ENCODE data around the gene TFF1. TPM values are rescaled to one million over a fixed set of nuclear protein-coding genes. Genes with fewer than 3 reads are reported as not detected.

Gene TFF1
- total RNA-seq, 1 donor from 2014 or later, result not detected

DNA sequence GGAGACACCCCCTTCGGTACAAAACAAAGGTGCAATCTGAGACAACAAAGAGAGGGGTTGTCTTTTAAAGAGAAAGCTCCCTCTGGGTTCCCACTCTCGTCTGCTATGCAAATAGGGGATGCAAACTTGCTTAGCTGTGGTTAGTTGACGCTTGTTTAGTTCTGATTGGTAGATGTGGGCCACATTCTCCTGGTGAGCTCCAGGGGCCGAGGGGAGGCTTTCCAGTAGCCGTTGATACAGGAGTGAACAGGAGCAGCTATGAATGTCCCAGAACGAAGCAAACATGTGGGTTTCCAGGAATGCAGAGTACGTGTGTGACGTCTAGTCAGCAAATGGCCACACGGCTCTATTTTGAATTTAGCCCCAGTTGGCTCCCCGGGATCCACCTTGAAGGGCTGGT is 30.3 kb downstream of the TFF1 start:
- no peaks in the 10 kb centered on the region for H3K4me1 ChIP-seq
- no peak overlapping the region for H3K27ac ChIP-seq (replicated peaks)
- no peak overlapping the region for H3K4me3 ChIP-seq
- peaks cover 50% of the 10 kb centered on the region for H3K27me3 ChIP-seq (ENCODE audit: low read depth)
- intact Hi-C loops (cut with micrococcal nuclease), result no loop called here
- TF ChIP-seq, protein P1, sequence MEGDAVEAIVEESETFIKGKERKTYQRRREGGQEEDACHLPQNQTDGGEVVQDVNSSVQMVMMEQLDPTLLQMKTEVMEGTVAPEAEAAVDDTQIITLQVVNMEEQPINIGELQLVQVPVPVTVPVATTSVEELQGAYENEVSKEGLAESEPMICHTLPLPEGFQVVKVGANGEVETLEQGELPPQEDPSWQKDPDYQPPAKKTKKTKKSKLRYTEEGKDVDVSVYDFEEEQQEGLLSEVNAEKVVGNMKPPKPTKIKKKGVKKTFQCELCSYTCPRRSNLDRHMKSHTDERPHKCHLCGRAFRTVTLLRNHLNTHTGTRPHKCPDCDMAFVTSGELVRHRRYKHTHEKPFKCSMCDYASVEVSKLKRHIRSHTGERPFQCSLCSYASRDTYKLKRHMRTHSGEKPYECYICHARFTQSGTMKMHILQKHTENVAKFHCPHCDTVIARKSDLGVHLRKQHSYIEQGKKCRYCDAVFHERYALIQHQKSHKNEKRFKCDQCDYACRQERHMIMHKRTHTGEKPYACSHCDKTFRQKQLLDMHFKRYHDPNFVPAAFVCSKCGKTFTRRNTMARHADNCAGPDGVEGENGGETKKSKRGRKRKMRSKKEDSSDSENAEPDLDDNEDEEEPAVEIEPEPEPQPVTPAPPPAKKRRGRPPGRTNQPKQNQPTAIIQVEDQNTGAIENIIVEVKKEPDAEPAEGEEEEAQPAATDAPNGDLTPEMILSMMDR (IDR thresholded peaks at IDR 0.05; ENCODE audit: borderline replicate concordance), result no peak
- no peak for DNase-seq
- H3K9me3 ChIP-seq (replicated peaks), result peaks cover 12% of the 10 kb centered on the region
- H3K36me3 ChIP-seq, result no peaks in the 10 kb centered on the region

DNA sequence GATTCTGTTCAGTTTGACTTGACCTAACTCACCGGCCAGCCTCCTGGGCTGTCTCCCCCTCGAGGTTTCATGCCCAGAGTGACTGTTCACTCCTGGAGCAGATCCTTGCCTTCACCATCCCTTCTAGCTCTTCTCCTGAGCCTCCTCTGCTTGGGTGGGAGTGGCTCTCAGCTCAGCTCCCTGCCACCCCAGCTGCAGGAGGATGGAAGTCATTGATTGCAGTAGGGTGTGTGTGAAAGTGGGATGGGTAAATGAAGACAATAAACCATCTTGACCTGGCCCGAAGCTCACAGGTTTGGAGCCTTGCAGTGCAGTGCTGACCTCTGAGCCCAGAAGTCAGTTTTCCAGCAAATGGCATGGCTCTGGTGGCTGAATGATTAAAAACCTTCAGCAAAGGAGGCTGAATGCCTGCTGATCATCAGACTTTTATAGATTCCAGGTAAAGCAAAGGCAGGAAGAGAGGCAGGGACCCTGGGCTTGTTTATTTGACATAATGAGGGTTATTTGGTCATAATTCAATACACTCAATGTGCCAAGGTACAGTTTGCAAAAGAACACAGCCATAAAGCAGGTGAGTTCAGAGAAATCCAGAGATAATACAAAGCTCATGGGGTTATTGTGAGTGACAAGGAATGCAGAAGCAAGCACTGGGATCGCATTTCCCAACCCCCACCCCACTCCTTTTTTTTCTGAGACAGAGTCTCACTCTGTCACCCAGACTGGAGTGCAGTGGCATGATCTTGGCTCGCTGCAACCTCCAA is 33.6 kb downstream of the TFF1 start:
- Histone ChIP-seq H3K27ac (replicated peaks) (no peak overlapping the region), H3K4me3 (no peak overlapping the region), H3K27me3 (ENCODE audit: low read depth) (peaks cover 50% of the 10 kb centered on the region), H3K36me3 (no peaks in the 10 kb centered on the region), H3K4me1 (no peaks in the 10 kb centered on the region), H3K9me3 (replicated peaks) (peaks cover 26% of the 10 kb centered on the region)
- no peak for DNase-seq
- TF ChIP-seq, protein P1 (IDR thresholded peaks at IDR 0.05; ENCODE audit: borderline replicate concordance), result no peak
- intact Hi-C loops (cut with micrococcal nuclease), result no loop called here

DNA sequence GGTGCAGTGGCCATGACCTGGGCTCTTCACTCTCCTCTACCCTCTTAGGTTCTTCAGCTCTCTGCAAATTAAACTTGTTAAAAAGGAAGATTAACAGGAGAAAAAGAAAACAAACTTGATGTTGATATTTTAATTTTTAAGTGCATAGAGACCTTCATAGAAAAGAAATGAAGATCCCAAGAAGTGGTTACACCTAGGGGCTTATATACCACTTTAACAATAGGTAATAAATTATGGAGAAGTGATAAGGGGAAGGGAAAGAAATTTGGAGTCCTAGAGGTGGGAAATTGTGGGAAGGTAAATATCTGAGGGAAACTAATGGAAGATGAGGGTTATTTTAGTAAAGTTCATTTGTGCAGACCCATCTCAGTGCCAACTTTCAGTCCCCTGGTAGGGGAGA is 34.7 kb downstream of the TFF1 start:
- TF ChIP-seq, protein P1 (IDR thresholded peaks at IDR 0.05; ENCODE audit: borderline replicate concordance), result no peak
- no peaks in the 10 kb centered on the region for H3K4me1 ChIP-seq
- intact Hi-C loops (cut with micrococcal nuclease), result no loop called here
- no peak overlapping the region for H3K27ac ChIP-seq (replicated peaks)
- peaks cover 26% of the 10 kb centered on the region for H3K9me3 ChIP-seq (replicated peaks)
- H3K4me3 ChIP-seq, result no peak overlapping the region
- peaks cover 39% of the 10 kb centered on the region for H3K27me3 ChIP-seq (ENCODE audit: low read depth)
- no peaks in the 10 kb centered on the region for H3K36me3 ChIP-seq
- DNase-seq, result no peak

DNA sequence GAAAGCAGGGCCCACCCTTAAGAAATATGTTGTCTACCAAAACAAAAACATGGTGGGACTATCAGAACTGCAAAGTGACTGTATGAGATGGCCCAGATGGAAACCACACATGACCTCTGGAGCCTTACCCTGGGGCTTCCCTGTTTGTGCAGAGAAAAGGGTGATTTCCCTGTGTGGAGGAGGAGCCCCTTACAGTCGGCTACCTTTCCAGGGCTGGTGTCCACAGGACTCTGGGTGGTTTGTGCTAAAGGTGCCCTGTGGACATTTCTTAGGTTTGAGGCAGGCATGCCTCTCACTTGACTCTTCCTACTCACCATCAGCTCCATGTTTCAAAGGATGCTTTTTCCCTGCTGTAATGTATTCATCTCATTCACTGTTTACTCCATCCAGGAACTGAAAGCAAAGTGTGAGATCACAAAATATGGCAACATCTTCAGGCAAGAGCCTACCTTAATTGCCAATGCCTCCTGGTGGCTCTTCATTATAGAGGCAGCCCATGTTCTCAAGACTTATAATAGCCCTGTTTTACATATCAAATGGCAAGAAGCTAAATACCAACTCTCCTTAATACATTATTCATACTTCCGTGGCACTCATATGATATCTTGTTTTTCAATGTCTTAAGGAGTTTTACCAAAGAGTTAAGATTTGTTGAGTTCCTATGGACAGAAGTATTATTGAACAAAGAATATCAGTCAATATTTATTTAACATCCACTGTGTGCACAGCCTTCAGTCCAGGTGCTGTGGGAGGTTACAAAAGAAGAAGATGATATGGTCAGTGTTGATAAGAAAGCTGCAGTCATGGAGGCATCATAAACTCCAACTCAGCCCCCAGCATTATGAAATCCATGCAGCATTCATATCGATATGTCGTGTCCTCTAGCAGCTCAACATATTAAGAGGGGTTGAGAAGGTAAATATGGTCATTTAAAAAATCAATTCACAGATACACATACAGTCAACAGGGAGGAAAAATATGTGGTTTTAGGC is 35.7 kb downstream of the TFF1 start:
- peaks cover 29% of the 10 kb centered on the region for H3K9me3 ChIP-seq (replicated peaks)
- H3K4me1 ChIP-seq, result no peaks in the 10 kb centered on the region
- H3K27ac ChIP-seq (replicated peaks), result no peak overlapping the region
- H3K27me3 ChIP-seq (ENCODE audit: low read depth), result peaks cover 33% of the 10 kb centered on the region
- no peak overlapping the region for H3K4me3 ChIP-seq
- H3K36me3 ChIP-seq, result no peaks in the 10 kb centered on the region
- TF ChIP-seq, protein P1 (IDR thresholded peaks at IDR 0.05; ENCODE audit: borderline replicate concordance), result no peak
- intact Hi-C loops (cut with micrococcal nuclease), result no loop called here
- DNase-seq, result no peak

DNA sequence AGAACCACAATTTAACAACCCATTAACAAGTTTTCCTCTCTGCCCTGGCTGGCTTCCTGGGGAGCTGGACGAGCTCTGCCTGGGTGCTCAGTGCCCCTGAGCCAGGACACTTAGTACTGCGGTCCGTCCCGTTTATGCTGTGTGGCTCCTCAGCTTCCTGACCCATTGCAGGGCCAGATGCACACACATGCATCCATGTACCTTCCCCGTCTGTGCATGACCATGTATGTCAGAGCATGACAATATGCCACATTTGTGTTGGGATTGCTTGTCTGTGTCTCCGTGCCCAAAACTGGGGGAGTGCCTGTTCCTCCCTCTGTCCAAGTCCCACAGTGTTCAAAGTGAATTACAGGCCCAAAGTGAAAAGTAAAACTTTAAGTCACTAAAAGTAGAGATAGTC is 41.4 kb downstream of the TFF1 start:
- Histone ChIP-seq H3K27me3 (ENCODE audit: low read depth) (peaks cover 37% of the 10 kb centered on the region), H3K4me1 (no peaks in the 10 kb centered on the region), H3K4me3 (no peak overlapping the region), H3K27ac (replicated peaks) (no peak overlapping the region), H3K9me3 (replicated peaks) (peaks cover 13% of the 10 kb centered on the region), H3K36me3 (no peaks in the 10 kb centered on the region)
- no peak for DNase-seq
- TF ChIP-seq, protein P1 (IDR thresholded peaks at IDR 0.05; ENCODE audit: borderline replicate concordance), result no peak
- intact Hi-C loops (cut with micrococcal nuclease), result no loop called here

Data from left ventricle myocardium inferior (tissue), 1 donor.